Activated CD4-positive, alpha-beta T cell treated with anti-CD3 and anti-CD28 coated beads, Interleukin-2, amount 10 ng/mL, durations not matched to agents 7 days and 5 days (primary cell): Measurements from ENCODE around the gene TANC1. TPM values are rescaled to one million over a fixed set of nuclear protein-coding genes. Genes with fewer than 3 reads are reported as not detected.

Experiments used
- CTCF ChIA-PET: fragments of 350-600 bp; sonication (Branson Sonifier 250); formaldehyde crosslinking; loops from one replicate; lab custom pipeline; 2021; ENCODE audit warnings: antibody characterized with exemption; lab: Charles Lee
- POLR2A ChIA-PET: fragments of 350-600 bp; sonication (Branson Sonifier 250); formaldehyde crosslinking; loops from one replicate; lab custom pipeline; 2021; ENCODE audit warnings: antibody characterized with exemption; lab: Charles Lee
- DNase-seq: peaks from one replicate; pipeline ENCODE4 v3.0.0-alpha.2; 2020
- H3K27ac Mint-ChIP-seq: one replicate; pipeline ENCODE4 v1.8.0; 2021; ENCODE audit warnings: mild to moderate bottlenecking, moderate library complexity, mixed read lengths
- H3K27me3 Mint-ChIP-seq: one replicate; pipeline ENCODE4 v1.8.0; 2021; ENCODE audit warnings: mixed read lengths
- H3K36me3 Mint-ChIP-seq: one replicate; pipeline ENCODE4 v1.8.0; 2021; ENCODE audit warnings: low read depth, mixed read lengths
- H3K4me1 Mint-ChIP-seq: one replicate; pipeline ENCODE4 v1.8.0; 2021; ENCODE audit warnings: mixed read lengths
- H3K4me3 Mint-ChIP-seq: one replicate; pipeline ENCODE4 v1.8.0; 2021; ENCODE audit warnings: mild to moderate bottlenecking, moderate library complexity, mixed read lengths
- H3K9me3 Mint-ChIP-seq: one replicate; pipeline ENCODE4 v1.8.0; 2021; ENCODE audit warnings: mixed read lengths
- total RNA-seq, 2 experiments: library from RNA; stranded (reverse); gene quantifications; one replicate each; pipeline ENCODE4 v1.2.3, GENCODE V29; 2021

TANC1 gene
- total RNA-seq, 2 experiments from 2014 or later = 0.32 to 0.52 TPM

DNA sequence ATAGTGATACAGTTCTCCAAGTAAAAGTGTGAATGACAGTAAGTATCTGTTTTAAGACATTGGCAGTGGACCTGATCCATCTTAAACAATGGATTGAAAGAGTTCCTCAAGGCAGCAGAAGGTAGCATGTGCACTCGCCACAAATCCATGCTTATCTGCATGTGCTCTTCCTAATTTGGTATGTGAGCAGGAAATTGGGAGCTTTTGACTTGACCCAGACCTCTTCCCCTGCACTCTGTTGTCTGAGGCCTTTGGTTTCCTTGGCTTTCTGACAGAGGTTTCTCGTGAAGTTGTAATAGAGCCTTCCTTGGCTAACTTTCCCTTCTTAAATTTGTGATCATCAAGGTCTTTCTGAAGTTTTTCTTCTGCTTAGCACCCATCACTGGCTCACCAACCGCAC lies 204.0 kb downstream of the TANC1 start:
- ChIA-PET CTCF (interaction anchor here (1.2 kb wide), 1 partner anchor 12 kb away, joined by 3 read pairs; no protein-coding TSS in a partner anchor), POLR2A (no interaction called here)
- Mint-ChIP-seq H3K4me1 (no peaks in the 10 kb centered on the region), H3K27ac (no peak overlapping the region), H3K27me3 (no peaks in the 10 kb centered on the region), H3K4me3 (no peak overlapping the region), H3K9me3 (no peaks in the 10 kb centered on the region), H3K36me3 (no peaks in the 10 kb centered on the region)
- no peak for DNase-seq

- H3K36me3 Mint-ChIP-seq = no peaks in the 10 kb centered on the region
- CTCF ChIA-PET = interaction anchor here (1.2 kb wide), 1 partner anchor 10 kb away, joined by 4 read pairs; no protein-coding TSS in a partner anchor
Measured at GRCh38 chr2:159174759-159175158, 206.3 kb downstream of the TANC1 start.

DNA sequence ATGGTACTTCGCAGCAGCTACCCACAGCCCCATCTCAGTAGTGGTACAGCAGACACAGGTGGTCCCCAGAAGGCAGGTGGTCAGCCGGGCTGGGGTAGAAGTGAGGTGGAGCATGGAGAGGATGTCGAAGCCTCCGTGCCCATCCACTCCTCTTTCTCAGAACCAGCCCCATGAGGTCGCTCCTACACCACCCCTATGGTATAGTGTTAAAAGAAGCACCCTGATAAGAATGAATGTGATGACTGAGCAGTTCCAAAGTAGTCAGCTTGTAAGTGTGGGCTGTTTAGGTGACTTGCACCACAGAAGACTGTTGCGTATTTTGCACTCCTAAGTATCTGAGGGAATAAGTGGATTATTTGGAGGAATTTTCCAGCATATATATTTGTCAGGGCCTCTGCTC lies 206.7 kb downstream of the TANC1 start:
- CTCF ChIA-PET = interaction anchor here (1.0 to 1.2 kb wide), 2 partner anchors 10 to 740 kb away, joined by 3 to 4 read pairs; no protein-coding TSS in a partner anchor
- no peaks in the 10 kb centered on the region for H3K27me3 Mint-ChIP-seq
- no peak overlapping the region for H3K27ac Mint-ChIP-seq
- H3K36me3 Mint-ChIP-seq = no peaks in the 10 kb centered on the region
- DNase-seq = no peak
- H3K4me1 Mint-ChIP-seq = no peaks in the 10 kb centered on the region
- POLR2A ChIA-PET = no interaction called here
- no peak overlapping the region for H3K4me3 Mint-ChIP-seq
- no peaks in the 10 kb centered on the region for H3K9me3 Mint-ChIP-seq

More at GRCh38 chr2:159174759-159175158, 206.3 kb downstream of the TANC1 start:
- no peaks in the 10 kb centered on the region for H3K9me3 Mint-ChIP-seq
- no peaks in the 10 kb centered on the region for H3K27me3 Mint-ChIP-seq
- H3K4me1 Mint-ChIP-seq = no peaks in the 10 kb centered on the region
- no peak overlapping the region for H3K27ac Mint-ChIP-seq
- no peak overlapping the region for H3K4me3 Mint-ChIP-seq
- POLR2A ChIA-PET = no interaction called here
- no peak for DNase-seq

- CTCF ChIA-PET = interaction anchor here (1.0 kb wide), 1 partner anchor 739 kb away, joined by 3 read pairs; no protein-coding TSS in a partner anchor
Measured at GRCh38 chr2:159175927-159176326, 207.5 kb downstream of the TANC1 start.

DNA sequence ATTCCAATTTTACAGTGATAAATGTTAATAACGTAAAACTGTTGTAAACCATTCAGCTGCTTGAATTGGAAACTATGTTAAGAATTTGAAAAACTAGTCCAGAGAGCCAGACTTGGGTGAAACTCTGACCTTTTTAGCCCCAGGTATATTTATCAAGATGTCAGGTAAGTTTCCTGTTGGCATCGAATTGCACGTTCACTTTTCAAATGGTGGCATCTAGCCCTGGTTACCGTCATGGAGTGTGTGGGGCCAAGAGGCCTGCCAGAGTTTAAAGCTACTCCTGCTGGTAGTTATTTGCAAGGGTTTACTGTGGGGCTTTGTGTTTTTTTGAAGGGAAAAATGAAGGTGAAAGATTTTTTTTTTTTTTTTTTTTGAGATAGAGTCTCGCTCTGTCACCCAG lies 208.1 kb downstream of the TANC1 start:
- no peaks in the 10 kb centered on the region for H3K9me3 Mint-ChIP-seq
- no peaks in the 10 kb centered on the region for H3K36me3 Mint-ChIP-seq
- no peak for DNase-seq
- ChIA-PET CTCF (interaction anchor here (1.5 kb wide), 1 partner anchor 18 kb away, joined by 3 read pairs; no protein-coding TSS in a partner anchor), POLR2A (no interaction called here)
- no peak overlapping the region for H3K4me3 Mint-ChIP-seq
- H3K27ac Mint-ChIP-seq = no peak overlapping the region
- no peaks in the 10 kb centered on the region for H3K4me1 Mint-ChIP-seq
- H3K27me3 Mint-ChIP-seq = no peaks in the 10 kb centered on the region

More at GRCh38 chr2:159175927-159176326, 207.5 kb downstream of the TANC1 start:
- H3K36me3 Mint-ChIP-seq = no peaks in the 10 kb centered on the region
- POLR2A ChIA-PET = no interaction called here
- DNase-seq = no peak
- H3K27ac Mint-ChIP-seq = no peak overlapping the region
- no peak overlapping the region for H3K4me3 Mint-ChIP-seq
- no peaks in the 10 kb centered on the region for H3K4me1 Mint-ChIP-seq
- no peaks in the 10 kb centered on the region for H3K9me3 Mint-ChIP-seq
- H3K27me3 Mint-ChIP-seq = no peaks in the 10 kb centered on the region

- H3K4me3 Mint-ChIP-seq = no peak overlapping the region
- no peaks in the 10 kb centered on the region for H3K36me3 Mint-ChIP-seq
- no peaks in the 10 kb centered on the region for H3K4me1 Mint-ChIP-seq
- ChIA-PET POLR2A (no interaction called here), CTCF (interaction anchor here (1.5 kb wide), 1 partner anchor 19 kb away, joined by 3 read pairs; no protein-coding TSS in a partner anchor)
- no peak for DNase-seq
- no peaks in the 10 kb centered on the region for H3K27me3 Mint-ChIP-seq
- H3K27ac Mint-ChIP-seq = no peak overlapping the region
- H3K9me3 Mint-ChIP-seq = no peaks in the 10 kb centered on the region
Measured at GRCh38 chr2:159177357-159177756, 208.9 kb downstream of the TANC1 start.

- no peaks in the 10 kb centered on the region for H3K36me3 Mint-ChIP-seq
- CTCF ChIA-PET = interaction anchor here (1.1 to 1.5 kb wide), 2 partner anchors 17 to 20 kb away, joined by 3 read pairs; no protein-coding TSS in a partner anchor
- no peak overlapping the region for H3K4me3 Mint-ChIP-seq
Measured at GRCh38 chr2:159177957-159178356, 209.5 kb downstream of the TANC1 start.

GRCh38 chr2:159179096-159179495 lies 210.7 kb downstream of the TANC1 start:
- H3K36me3 Mint-ChIP-seq = no peaks in the 10 kb centered on the region

More at GRCh38 chr2:159177957-159178356, 209.5 kb downstream of the TANC1 start:
- no peak for DNase-seq
- Mint-ChIP-seq H3K9me3 (no peaks in the 10 kb centered on the region), H3K27me3 (no peaks in the 10 kb centered on the region), H3K4me1 (no peaks in the 10 kb centered on the region), H3K27ac (no peak overlapping the region)
- POLR2A ChIA-PET = no interaction called here

GRCh38 chr2:159179696-159180095 lies 211.3 kb downstream of the TANC1 start:
- no peaks in the 10 kb centered on the region for H3K4me1 Mint-ChIP-seq
- CTCF ChIA-PET = no interaction called here
- POLR2A ChIA-PET = no interaction called here
- H3K27ac Mint-ChIP-seq = no peak overlapping the region
- DNase-seq = no peak
- H3K4me3 Mint-ChIP-seq = no peak overlapping the region
- H3K27me3 Mint-ChIP-seq = no peaks in the 10 kb centered on the region
- no peaks in the 10 kb centered on the region for H3K36me3 Mint-ChIP-seq
- no peaks in the 10 kb centered on the region for H3K9me3 Mint-ChIP-seq

More at GRCh38 chr2:159179096-159179495, 210.7 kb downstream of the TANC1 start:
- ChIA-PET CTCF (interaction anchor here (1.1 kb wide), 1 partner anchor 18 kb away, joined by 3 read pairs; no protein-coding TSS in a partner anchor), POLR2A (no interaction called here)
- Mint-ChIP-seq H3K27me3 (no peaks in the 10 kb centered on the region), H3K27ac (no peak overlapping the region), H3K4me1 (no peaks in the 10 kb centered on the region), H3K4me3 (no peak overlapping the region), H3K9me3 (no peaks in the 10 kb centered on the region)
- DNase-seq = no peak

- Mint-ChIP-seq H3K4me1 (peaks cover 13% of the 10 kb centered on the region), H3K4me3 (no peak overlapping the region), H3K27ac (no peak overlapping the region), H3K36me3 (no peaks in the 10 kb centered on the region), H3K9me3 (no peaks in the 10 kb centered on the region), H3K27me3 (no peaks in the 10 kb centered on the region)
- no peak for DNase-seq
- ChIA-PET CTCF (no interaction called here), POLR2A (no interaction called here)
Measured at GRCh38 chr2:159183346-159183745, 214.9 kb downstream of the TANC1 start.

DNA sequence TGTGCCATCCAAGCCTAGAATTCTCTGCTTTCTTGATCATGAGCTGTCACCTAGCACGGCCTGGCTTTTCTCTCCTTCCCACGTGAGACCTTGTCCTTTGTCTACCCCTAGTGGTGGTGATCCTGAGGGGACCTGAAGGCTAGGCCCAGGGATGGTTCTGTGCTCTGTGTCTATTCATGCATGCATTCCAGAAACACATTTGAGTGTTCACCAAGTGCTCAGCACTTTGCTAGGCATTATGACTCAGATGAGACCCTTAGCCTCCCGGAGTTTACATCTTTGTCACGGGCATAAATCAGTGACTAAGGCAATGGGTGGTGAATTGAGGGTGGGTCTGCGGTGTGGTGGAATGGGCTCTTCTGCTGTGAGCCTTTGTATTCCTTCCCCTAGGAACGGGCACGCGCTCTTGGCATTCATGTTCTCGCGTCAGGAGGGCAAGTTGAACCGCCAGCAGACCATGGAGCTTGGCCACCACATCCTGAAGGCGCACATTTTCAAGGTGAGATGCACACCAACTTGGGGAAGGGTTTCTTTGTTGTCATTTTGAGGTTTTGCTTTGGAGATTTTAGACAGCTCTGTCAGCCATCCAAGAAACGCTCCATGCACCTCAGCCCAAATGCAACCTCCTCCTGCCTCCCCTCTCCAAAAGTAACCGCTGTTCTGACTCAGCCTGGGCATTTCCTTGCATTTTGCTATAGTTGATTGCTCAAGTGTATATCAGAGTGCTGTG lies 217.1 kb downstream of the TANC1 start:
- ChIA-PET CTCF (no interaction called here), POLR2A (no interaction called here)
- no peak overlapping the region for H3K27ac Mint-ChIP-seq
- peak; percentile 16 for DNase-seq
- H3K9me3 Mint-ChIP-seq = no peaks in the 10 kb centered on the region
- H3K4me3 Mint-ChIP-seq = no peak overlapping the region
- no peaks in the 10 kb centered on the region for H3K27me3 Mint-ChIP-seq
- H3K36me3 Mint-ChIP-seq = no peaks in the 10 kb centered on the region
- peaks cover 13% of the 10 kb centered on the region for H3K4me1 Mint-ChIP-seq

DNA sequence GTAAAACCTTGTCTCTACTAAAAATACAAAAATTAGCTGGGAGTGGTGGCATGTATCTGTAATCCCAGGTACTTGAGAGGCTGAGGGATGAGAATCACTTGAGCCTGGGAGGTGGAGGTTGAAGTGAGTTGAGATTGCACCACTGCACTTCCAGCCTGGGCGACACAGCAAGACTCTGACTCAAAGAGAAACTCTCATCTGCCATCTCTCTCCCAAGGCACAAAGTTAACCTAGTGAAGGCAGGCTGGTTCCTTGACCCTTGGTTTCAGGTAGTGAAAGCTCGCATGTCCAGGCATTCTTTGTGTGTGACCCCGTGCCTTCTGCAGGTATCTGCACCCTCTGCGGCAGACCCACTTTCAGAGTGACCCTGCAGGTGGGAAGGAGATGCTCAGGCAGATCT lies 218.0 kb downstream of the TANC1 start:
- no peak overlapping the region for H3K4me3 Mint-ChIP-seq
- CTCF ChIA-PET = no interaction called here
- H3K36me3 Mint-ChIP-seq = no peaks in the 10 kb centered on the region
- POLR2A ChIA-PET = no interaction called here
- no peak overlapping the region for H3K27ac Mint-ChIP-seq
- H3K27me3 Mint-ChIP-seq = no peaks in the 10 kb centered on the region
- peaks cover 13% of the 10 kb centered on the region for H3K4me1 Mint-ChIP-seq
- DNase-seq = no peak
- no peaks in the 10 kb centered on the region for H3K9me3 Mint-ChIP-seq

GRCh38 chr2:159187106-159187505 lies 218.7 kb downstream of the TANC1 start:
- Mint-ChIP-seq H3K27ac (no peak overlapping the region), H3K9me3 (no peaks in the 10 kb centered on the region), H3K27me3 (no peaks in the 10 kb centered on the region), H3K36me3 (no peaks in the 10 kb centered on the region), H3K4me1 (peaks cover 13% of the 10 kb centered on the region), H3K4me3 (no peak overlapping the region)
- DNase-seq = no peak
- ChIA-PET CTCF (interaction anchor here (1.3 kb wide), 1 partner anchor 14 kb away, joined by 3 read pairs; no protein-coding TSS in a partner anchor), POLR2A (no interaction called here)
